ENCODE measurements around the gene ASPN. TPM values are rescaled to one million over a fixed set of nuclear protein-coding genes. Genes with fewer than 3 reads are reported as not detected.

Gene ASPN
- total and polyA plus RNA-seq, 2 donors (not counting 3 experiments of a cell fraction or from before 2014, with no cell fraction given): not detected

DNA sequence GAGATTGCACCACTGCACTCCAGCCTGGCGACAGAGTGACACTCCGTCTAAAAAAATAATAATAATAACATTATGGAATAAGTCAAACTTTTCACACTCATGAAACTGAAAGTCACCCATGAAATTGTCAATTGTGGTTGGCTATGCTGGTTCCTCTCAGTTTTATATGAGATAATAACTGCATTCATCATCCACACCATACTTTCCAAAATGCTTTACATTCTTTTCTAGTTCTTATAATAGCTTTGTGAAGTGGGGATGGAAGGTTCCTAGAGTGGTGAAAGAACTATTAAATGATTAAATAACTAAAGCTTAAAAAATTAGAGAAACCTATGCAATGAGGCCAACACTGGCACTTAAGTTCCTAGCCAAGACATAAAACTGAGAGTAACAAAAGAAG lies 12.6 kb upstream of the ASPN start:
- H3K79me2 ChIP-seq (ENCODE audit: control insufficient read depth, insufficient read depth, low read length): no peaks in the 10 kb centered on the region
- H3K9me3 ChIP-seq (replicated peaks; ENCODE audit: control insufficient read depth, insufficient read depth, low read length): no peaks in the 10 kb centered on the region
- H3K4me2 ChIP-seq (ENCODE audit: insufficient read depth, low read length): no peak overlapping the region
- H3K9ac ChIP-seq (replicated peaks; ENCODE audit: extremely low read depth, insufficient read depth, low read length): no peak overlapping the region
- TF ChIP-seq JUN (IDR thresholded peaks at IDR 0.05; ENCODE audit: borderline replicate concordance, insufficient read depth, insufficient read length, low read depth) (no peak), FOS (IDR thresholded peaks at IDR 0.05; ENCODE audit: borderline replicate concordance, insufficient read depth, low read length) (no peak), EZH2 (IDR thresholded peaks at IDR 0.05; ENCODE audit: borderline replicate concordance, low read depth, low read length, severe bottlenecking) (no peak), GATA2 (IDR thresholded peaks at IDR 0.05; ENCODE audit: insufficient read depth, insufficient read length, low read depth, low read length) (no peak), MYC (IDR thresholded peaks at IDR 0.05; ENCODE audit: low read depth, low read length) (no peak), POLR2AphosphoS5 (IDR thresholded peaks at IDR 0.05; ENCODE audit: insufficient read depth, low read depth, low read length) (no peak), POLR2A (IDR thresholded peaks at IDR 0.05; ENCODE audit: low read depth, low read length) (no peak)
- TF ChIP-seq, protein P1, sequence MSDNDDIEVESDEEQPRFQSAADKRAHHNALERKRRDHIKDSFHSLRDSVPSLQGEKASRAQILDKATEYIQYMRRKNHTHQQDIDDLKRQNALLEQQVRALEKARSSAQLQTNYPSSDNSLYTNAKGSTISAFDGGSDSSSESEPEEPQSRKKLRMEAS (IDR thresholded peaks at IDR 0.05; ENCODE audit: insufficient read depth, insufficient read length): no peak
- TF ChIP-seq, protein P2, sequence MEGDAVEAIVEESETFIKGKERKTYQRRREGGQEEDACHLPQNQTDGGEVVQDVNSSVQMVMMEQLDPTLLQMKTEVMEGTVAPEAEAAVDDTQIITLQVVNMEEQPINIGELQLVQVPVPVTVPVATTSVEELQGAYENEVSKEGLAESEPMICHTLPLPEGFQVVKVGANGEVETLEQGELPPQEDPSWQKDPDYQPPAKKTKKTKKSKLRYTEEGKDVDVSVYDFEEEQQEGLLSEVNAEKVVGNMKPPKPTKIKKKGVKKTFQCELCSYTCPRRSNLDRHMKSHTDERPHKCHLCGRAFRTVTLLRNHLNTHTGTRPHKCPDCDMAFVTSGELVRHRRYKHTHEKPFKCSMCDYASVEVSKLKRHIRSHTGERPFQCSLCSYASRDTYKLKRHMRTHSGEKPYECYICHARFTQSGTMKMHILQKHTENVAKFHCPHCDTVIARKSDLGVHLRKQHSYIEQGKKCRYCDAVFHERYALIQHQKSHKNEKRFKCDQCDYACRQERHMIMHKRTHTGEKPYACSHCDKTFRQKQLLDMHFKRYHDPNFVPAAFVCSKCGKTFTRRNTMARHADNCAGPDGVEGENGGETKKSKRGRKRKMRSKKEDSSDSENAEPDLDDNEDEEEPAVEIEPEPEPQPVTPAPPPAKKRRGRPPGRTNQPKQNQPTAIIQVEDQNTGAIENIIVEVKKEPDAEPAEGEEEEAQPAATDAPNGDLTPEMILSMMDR (IDR thresholded peaks at IDR 0.05; ENCODE audit: extremely low read depth in 1 of 2, insufficient read depth in 1 of 2, low read depth in 1 of 2, low read length in 2 of 2): no peak
- no peaks in the 10 kb centered on the region for H3K9me1 ChIP-seq (replicated peaks; ENCODE audit: control insufficient read depth, extremely low read depth, insufficient read depth, low read length)
- H2AFZ ChIP-seq (ENCODE audit: low read depth, low read length): no peak overlapping the region
- ChIA-PET POLR2A (no interaction called here), CTCF (interaction anchor here (0.9 to 1.5 kb wide), 4 partner anchors 8 to 26 kb away, joined by 3 to 4 read pairs (median 3); no protein-coding TSS in a partner anchor)
- FAIRE-seq (no peak), DNase-seq (ENCODE audit: low read depth, low spot score) (no peak)
- dilution Hi-C loops (cut with MboI; ENCODE audit: extremely low pct_ligation_motif_present, low sequenced_read_pairs) (no loop called here), intact Hi-C loops (cut with micrococcal nuclease) (no loop called here)
- H3K4me1 ChIP-seq (ENCODE audit: control insufficient read depth, extremely low read depth, insufficient read depth, low read length): no peaks in the 10 kb centered on the region
- BruUV-seq (replicated peaks): no TSS peak
- no peak overlapping the region for H3K4me3 ChIP-seq (replicated peaks in 1 of 3; ENCODE audit: insufficient read depth in 1 of 3, low read depth in 1 of 3, low read length in 3 of 3)
- H3K27me3 ChIP-seq (ENCODE audit: control insufficient read depth in 2 of 2, insufficient read depth in 2 of 2, low read length in 2 of 2): no peaks in the 10 kb centered on the region
- H4K20me1 ChIP-seq (replicated peaks; ENCODE audit: control insufficient read depth, extremely low read depth, insufficient read depth, low read length): no peaks in the 10 kb centered on the region
- H3K27ac ChIP-seq (ENCODE audit: insufficient read depth, low read depth, low read length): no peak overlapping the region
- H3K36me3 ChIP-seq (ENCODE audit: control insufficient read depth in 2 of 2, extremely low read depth in 1 of 2, insufficient read depth in 2 of 2, low read length in 2 of 2): no peaks in the 10 kb centered on the region

All from endothelial cell of umbilical vein (primary cell).